CD4-positive, alpha-beta T cell treated with Interleukin-4 for 1 hour (primary cell): ENCODE measurements around the gene CHKA.
A peak's percentile ranks its signal among the peaks of the same experiment; 100 is the strongest.

Experiments
- DNase-seq, 2 donors: peaks; one replicate each; pipeline ENCODE4 v3.0.0-alpha.2; 2020 to 2022

CHKA gene

DNA sequence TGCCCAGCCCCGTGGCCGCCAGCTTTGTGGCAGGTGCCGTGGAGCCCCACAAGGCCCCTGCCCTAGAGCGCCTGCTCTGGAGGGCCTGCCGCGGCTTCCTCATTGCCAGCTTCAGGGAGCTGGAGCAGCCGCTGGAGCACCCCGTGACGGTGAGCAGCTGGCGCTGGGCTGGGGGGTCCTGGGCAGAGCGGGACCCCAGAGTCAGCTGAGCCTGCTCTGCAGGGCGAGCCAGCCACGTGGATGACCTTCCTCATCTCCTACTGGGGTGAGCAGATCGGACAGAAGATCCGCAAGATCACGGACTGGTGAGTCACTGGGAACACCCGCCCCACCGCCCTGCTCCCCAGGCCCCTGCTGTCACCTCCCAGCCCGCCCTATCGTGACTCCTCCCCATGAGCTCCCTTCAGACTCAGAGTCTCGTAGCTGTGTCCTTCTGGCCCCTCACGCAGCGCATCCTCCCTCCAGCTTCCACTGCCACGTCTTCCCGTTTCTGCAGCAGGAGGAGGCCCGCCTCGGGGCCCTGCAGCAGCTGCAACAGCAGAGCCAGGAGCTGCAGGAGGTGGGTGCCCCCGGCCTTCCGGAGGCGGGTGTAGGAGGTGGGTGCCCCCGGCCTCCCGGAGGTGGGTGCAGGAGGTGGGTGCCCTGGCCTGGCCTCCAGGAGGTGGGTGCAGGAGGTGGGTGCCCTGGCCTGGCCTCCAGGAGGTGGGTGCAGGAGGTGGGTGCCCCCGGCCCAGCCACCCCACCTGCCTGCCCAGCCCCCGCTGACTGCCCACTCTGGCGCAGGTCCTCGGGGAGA is 77.6 kb downstream of the CHKA start:
- no peak for DNase-seq

DNA sequence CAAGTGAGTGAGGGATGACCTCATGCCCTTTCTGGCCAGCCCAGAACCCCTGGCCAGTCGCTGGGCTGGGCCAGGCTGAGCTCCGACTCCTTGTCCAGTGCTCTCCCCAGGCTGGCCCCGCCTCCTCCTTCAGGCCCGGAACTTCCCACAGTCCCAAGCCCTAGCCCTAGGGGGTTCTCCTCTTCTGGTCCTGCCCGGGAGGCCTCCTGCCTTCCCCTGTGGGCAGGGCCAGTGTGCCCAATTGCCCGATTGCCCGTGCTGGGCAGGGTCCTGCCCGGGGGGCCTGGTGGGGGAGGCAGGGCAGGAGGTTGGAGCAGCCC is 78.2 kb downstream of the CHKA start:
- no peak for DNase-seq

DNA sequence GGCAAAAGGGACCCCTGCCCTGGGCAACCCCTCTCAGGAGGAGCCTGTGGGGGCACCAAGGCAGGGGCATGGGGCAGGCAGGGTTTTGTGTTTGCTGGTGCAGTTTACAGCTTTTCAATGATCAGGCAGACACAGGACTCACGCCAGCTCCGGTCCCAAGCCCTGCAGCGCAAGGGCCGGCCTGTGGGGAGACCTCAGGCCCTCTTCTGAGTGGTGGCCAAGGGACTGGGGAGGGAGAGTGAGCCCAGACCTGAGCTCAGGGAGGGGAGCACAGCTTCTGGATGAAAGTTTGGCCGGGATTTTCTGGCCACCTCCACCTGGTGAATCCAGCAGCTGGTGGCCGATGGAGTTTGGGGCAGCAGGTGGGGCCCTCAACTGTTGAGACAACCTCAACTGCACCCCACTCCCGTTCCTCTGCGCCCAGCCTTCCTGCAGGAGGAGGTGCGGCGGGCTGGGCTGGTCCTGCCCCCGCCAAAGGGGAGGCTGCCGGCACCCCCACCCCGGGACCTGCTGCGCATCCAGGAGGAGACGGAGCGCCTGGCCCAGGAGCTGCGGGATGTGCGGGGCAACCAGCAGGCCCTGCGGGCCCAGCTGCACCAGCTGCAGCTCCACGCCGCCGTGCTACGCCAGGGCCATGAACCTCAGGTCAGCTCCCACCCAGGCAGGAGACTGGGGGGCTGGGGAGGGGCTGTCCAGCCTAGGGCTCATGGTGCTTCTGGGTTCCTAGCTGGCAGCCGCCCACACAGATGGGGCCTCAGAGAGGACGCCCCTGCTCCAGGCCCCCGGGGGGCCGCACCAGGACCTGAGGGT is 78.8 kb downstream of the CHKA start:
- no peak for DNase-seq

DNA sequence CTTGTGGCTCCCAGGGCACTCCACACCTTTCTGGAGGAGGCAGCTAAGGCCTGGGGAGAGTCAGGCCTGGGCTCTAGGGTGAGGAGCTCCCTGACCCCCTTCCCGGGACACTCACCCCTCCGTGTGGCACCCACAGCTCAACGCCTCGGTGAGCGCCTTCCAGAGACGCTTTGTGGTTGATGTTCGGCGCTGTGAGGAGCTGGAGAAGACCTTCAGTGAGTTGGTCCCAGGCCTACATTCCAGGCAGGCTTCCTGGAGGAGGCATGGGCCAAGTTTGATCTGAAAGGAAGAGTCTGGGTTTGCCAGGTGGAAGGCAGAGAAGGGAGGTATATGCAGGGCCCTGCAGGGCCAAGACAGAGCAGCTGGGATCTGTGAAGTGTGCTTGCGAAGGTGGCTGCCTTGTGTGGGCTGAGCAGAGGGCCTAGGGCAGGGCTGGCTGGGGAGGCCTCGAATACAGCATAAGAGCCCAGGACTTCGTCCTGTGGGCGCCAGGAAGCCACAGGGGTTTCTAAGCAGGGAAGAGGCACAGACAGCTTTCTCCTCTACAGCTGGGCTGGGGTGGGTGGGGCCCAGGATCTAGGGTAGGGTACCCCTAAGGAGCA is 79.5 kb downstream of the CHKA start:
- no peak for DNase-seq

DNA sequence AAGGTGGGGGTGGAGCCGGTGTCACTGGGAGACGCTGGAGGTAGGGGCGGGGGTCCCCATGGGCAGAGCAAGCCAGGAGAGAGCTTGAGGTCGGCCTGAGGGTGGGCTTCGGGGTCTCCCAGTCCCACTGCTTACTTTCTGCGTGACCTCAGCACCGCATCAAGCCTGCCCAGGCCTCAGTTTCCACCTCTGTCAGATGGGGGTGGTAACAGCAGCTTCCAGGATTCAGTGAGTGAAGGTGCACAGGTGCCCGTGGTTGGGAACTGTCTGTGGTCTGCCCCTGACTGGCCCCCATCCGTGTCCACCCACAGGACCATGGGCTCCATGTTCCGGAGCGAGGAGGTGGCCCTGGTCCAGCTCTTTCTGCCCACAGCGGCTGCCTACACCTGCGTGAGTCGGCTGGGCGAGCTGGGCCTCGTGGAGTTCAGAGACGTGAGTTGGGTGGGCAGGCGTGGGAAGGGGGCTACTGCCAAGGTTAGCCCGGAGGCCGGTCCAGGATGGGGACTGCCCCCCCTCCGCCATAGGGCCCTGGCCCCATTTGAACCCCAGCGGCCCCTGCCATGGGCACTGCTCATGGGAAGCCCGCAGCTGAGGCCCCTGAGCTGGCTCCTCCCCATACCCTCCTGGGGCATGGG is 80.1 kb downstream of the CHKA start:
- DNase-seq, result no peak

DNA sequence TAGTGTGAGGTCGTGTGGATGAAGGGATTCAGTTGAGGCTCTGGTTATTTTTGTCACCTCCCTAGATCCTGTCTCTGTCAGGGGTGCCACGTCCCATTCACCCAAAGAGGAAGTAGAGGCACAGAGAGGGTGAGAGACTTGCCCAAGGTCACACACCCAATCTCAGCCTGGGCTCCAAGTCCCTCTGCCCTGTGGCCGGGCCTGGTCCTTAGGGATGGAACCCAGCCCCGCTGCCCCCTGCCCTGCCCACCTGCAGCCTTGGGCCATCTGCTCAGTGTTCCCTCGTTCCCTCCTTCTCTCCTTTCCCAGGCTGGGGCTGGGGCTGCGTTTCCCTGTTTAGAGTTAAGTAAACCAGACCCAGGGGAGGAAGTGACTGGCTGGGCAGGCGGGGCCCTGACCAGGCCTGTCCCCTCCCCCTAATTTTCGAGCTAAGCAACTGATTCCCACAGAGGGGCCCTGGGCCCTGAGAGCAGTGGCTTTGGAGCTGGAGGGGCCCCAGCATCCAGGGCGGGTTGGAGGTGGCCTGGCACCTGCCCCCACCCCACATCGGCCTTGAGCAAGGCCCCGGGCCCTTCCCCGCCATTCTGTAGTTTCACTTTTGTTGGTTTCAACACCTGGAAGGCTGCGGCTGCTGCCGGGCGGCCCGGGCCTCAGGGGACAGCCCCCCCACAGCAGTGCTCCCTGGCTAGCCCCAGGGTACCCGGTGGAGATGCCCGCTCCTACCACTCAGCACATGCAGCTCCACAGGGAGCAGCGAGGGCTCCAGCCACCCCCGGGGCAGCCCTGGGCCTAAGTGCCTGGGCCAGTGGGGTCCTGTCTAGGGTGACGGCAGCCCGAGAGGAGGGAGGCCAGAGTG is 80.9 kb downstream of the CHKA start:
- peak; percentile 49 for DNase-seq

DNA sequence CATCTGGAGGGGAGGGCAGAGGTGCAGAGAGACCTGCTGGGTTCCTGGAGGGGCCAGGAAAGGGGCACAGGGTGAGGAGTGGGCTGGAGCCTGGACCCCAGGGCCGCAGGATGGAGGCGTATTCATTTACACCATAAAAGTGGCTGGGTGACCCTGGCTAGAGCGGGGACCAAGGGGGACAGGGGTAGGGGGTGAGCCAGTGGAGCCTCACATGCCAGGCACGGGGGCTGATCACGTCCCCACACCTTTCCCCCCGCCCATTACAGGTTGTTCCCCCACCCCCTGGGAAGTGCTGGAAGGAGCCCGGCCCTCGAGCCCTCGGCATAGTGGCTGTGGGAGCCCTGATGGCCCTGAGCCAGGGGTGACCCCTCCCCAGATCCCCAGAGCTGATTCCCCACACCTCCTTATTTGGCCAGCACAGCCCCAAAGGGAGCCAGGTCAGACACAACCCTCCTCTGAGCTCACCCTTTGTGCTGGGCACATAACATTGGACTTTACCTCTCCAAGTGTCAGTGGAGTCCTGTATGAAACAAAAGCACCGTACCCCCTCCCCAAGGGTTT is 81.6 kb downstream of the CHKA start:
- DNase-seq, result no peak

DNA sequence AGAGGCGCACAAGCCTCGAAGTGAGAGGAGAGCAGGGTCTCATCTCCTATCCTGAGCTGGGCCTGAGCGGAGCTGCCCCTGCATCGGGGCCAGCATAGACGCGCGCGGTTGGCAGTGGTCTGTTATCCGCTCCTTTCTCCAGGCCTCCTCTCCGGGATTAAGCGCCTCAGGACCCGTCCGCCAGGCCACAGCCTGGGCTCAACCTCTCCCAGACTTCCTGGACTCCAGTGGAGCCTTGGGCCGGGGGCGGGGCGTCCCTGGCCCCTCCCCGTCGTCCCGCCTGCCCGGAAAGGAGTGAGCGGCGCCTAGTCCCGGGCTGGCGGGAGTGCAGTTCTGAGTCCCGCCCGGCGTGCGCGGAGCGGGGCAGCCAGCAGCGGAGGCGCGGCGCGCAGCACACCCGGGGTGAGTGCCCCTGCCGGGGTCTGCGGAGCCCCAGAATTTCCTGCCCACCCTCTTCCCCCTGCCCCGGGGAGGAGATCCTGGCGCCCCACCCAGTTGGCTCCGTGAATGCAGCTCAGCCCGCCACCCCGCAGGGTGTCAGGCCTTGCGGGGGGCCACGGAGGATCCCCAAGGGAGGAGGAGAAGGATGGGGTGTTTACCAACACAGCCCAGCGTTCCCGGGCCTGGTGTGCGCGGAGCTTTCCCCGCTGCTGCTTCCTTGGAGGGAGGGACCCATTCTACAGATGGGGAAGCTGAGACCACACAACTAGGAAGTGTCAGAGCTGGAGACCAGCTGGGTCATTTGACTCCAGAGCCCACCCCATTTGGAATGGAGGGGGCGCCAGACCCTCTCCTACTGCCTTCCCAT is 82.3 kb downstream of the CHKA start, which contains the start of gene TCIRG1:
TCIRG1 (plus strand) TSS at position 308 of the 808 bp plus-strand sequence. CDS start 2,247 bp downstream, outside the sequence.
- DNase-seq, result peak; percentile 53 to 56

DNA sequence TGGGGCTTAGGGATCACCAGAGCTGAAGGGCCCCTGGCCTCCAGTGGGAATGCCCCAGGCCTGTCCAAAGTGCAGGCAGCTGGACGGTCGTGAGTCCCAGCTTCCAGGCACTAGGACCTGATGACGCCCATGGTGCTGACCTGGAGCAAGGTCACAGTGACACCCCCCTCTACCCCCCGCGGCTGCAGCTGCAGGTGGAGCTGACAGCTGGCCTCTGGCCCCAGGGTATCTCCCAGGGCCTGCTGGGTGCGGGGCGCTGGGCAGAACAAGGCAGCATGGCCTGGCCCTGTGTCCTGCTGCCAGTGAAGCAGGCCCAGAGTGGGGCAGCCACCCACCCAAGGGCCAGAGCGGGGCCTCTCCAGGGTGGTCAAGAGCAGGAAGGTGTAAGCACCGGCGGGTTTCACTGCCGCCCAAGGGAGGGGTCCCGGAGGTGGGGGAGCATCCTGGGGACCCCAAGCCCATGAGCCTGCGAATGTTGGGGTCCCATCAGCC is 82.9 kb downstream of the CHKA start:
- no peak for DNase-seq

DNA sequence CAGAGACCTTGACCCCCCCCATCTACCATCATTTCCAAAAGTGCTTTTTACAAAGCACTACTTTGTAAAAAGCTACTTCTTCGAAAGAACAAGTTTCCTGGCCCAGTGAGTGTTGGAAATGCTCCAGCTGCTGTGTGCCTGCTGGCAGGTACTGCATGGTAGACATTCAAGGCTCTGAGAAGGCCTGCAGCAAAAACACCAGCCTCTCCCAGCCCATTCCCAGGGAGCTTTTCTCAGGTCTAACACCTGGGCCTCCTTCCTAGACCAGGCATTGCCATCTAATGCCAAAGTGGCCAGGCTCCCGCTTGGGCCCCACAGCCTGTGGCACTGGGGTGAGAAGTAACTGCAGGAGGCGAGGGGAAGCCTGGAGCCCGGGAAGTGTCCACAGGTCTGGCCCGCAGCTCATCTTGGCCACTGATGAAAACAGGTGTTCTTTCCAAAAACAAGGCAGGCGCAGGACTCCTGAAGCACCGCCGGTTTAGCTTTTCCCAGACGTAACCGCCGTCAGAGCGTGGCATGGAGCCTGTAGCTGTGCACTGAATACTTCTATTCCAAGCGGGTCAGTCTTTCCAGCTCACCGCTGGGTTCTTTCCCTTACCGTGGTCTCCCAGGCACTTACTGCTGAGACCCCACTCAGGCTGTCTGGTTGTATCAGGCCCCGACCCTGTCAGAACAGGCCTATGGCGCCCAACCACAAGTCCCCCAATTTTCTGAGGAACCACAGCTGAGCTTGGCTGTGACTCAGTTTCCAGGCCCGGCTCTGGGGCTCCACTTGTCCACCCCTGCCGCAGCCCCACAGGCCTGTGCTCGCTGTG is 83.6 kb downstream of the CHKA start:
- no peak for DNase-seq

DNA sequence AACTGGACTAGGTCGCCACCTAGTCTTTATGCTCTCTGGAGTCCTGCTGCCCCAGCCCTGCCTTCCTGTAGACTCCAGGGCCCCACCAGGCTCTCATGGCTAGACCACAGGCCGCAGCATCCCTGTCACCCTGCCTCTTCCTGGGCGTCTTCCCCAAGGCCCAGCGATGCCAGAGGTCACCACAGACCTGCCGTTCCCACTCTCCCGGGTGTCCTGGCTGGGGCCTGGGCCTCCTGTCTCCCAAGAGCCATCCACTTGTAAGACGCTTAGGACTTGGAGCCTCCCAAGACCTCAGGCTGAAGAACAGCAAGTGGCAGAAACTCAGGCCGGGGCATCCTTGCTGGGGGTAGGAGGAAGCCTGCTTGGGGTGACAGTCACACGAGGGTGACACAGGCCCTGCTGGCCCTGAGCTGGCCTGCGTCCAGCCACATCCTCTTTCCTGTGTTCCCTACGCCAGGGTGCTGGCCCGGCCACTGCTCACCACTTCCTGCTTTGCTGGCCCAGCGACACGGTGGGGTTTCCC is 84.4 kb downstream of the CHKA start:
- DNase-seq, result peak; percentile 40 to 78

DNA sequence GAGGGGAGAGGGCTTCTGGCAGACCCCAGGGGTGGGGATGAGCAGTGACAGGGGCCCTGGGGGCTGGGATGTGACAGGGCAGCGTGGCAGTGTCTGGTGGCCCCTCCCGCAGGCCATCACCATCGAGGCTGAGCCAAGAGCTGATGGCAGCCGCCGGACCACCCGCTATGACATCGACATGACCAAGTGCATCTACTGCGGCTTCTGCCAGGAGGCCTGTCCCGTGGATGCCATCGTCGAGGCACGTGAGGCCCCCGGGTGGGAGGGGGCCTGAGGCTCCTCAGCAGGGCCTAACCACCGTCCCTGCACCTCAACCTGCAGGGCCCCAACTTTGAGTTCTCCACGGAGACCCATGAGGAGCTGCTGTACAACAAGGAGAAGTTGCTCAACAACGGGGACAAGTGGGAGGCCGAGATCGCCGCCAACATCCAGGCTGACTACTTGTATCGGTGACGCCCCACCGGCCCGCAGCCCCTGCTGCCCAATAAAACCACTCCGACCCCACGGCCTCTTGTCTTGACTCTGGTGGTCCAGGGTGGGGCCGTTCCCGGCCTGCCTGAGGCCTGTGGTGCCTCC is 85.0 kb downstream of the CHKA start:
- no peak for DNase-seq

DNA sequence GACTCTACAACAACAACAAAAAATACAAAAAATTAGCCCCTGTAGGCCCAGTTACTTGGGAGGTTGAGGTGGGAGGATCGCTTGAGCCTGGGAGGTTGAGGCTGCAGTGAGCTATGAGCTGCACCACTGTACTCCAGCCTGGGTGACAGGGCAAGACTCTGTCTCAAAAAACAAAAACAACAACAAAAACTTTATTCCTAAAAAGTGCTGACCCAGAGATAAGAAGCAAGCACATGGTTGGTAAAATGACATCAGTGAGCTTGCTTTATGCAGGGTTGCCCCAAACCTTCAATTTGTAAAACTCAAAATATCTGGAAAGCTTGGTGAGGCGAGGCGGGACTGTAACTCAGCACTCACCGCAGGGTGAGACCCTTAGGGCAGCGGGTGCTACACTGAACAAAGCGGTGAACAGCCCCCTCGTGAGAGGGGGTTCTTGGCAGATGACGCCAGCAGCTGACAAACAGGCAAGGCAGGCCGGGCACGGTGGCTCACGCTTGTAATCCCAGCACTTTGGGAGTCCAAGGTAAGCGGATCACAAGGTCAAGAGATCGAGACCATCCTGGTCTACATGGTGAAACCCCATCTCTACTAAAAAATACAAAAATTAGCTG is 85.8 kb downstream of the CHKA start:
- no peak for DNase-seq

DNA sequence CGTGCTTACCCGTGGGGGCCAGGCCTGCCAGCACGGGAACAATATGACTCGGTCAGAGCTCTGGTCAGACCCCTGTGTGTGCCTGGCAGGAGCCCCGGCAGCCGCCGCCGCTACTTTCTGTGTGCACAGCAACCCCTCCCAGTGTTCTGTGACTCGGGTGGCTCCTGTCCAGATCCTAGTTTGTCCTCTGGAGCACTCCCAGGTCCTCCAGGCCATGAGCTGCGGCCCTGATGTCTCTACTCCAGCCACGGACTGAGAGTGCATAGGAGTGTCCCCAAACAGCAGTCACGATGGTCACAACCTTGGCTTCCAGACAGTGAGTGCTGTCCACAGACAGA is 87.5 kb downstream of the CHKA start:
- DNase-seq, result no peak

DNA sequence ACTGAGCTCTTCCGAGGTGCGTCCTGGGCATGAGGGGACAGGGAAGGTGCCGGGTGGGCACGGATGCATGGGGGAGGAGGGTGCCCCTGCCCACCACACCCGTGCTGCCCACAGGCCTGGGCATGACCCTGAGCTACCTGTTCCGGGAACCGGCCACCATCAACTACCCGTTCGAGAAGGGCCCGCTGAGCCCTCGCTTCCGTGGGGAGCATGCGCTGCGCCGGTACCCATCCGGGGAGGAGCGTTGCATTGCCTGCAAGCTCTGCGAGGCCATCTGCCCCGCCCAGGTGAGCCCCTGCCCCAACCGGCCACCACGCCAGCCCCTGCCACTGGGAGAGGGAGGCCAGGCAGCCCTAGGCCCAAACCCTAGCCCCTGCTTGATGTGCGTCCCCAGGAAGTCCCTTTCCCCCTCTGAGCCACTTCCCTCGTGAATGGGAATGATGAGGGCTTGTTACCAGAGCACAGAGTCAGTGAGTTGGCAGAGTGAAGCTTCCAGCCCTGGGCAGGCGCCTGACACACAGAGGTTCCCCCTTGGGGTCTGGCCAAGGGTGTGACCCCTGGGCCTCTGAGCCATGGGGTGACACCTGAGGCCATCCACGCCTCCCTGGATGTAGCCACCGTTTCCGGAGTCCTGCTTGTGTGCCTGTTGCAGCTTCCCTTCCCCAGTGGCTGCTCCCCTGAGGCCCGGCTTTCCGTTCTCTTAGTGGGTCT is 88.0 kb downstream of the CHKA start:
- DNase-seq, result no peak

DNA sequence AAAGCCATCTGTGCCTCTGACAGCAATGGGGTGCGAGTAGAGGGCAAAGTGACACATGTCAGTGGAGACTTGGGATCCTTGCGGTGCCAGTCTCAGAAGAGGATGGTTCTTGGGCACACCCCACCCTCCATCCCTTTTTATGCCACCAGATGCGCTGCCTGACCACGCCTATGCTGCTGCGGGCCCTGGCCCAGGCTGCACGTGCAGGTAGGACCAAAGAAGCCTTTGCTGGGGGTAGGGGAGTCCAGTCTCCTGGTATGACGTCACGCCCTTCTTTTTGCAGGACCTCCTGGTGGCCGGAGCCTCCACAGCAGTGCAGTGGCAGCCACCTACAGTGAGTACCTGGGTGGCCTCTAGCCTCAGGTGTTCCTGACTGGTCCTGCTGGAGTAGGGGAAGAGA is 89.2 kb downstream of the CHKA start:
- DNase-seq, result no peak

DNA sequence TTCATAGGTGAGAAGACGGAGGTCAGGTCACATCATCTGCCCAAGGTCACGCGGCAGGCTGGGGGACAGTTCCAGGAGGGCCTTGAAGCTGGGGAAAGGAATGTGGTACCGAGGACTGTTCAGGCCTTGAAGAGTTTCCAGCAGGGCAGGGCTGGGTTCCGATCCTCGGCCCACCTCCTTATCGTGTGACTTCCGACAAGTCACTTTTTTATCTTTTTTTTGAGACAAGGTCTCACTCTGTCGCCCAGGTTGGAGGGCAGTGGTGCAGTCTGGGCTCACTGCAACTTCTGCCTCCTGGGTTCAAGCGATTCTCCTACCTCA is 90.1 kb downstream of the CHKA start:
- DNase-seq, result no peak

DNA sequence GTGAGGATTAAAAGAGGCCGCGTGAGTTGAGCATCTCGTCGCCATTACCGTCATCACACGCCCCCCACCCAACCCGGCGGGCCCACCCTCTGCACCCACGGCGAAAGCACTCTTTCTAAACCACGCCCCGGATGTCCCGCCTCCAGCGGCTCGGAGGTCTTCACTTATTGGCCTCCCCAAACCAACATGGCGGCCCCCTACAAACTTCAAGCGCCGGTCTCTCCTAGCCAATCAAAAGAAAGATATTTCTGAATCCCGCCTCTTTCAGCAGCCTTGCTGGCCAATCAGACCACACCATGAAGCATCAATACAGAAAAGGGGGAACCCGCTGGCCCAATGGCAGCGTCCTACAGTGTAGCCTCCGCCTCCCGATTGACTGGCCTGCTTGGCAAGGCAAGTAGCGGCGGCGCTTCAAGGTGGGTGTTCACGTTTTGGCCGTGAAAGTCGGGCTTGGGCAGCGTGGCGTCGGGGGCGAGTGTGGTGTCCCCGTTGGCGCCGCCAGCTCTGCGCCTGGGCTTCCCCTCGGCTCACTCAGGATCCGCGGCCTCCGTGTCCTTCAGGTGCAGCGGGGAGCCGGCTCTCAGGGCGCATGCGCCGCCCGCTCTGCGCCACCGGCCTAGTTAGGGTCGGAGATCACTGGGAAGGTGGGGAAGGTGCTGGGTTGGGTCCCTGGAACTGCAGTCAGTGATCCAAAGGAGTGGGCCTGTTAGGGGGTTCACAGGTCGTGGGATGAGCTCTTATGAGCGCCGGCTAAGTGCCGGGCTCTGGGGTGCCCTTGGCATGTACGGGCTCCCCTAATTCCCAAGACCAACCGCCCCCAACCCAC is 90.7 kb downstream of the CHKA start, which contains the start of gene NDUFS8:
NDUFS8 (plus strand) TSS at position 364 of the 826 bp plus-strand sequence. CDS start 1,471 bp downstream, outside the sequence.
- peak; percentile 98 to 99 for DNase-seq
